Rectal smooth muscle tissue (tissue), 1 donor: Measurements from ENCODE around the gene RXRA.

Experiments
- H3K27ac ChIP-seq: one replicate; pipeline ENCODE4 v1.7.0; 2013; ENCODE audit warnings: low read depth, low read length, inconsistent platforms
- H3K27me3 ChIP-seq: one replicate; pipeline ENCODE4 v1.7.0; 2013; ENCODE audit warnings: low read length; ENCODE audit not compliant: control insufficient read depth, insufficient read depth
- H3K36me3 ChIP-seq: one replicate; pipeline ENCODE4 v1.7.0; 2013; ENCODE audit warnings: low read length; ENCODE audit not compliant: control insufficient read depth, insufficient read depth
- H3K4me1 ChIP-seq: one replicate; pipeline ENCODE4 v1.7.0; 2013; ENCODE audit warnings: low read length; ENCODE audit not compliant: control insufficient read depth, insufficient read depth
- H3K4me3 ChIP-seq: one replicate; pipeline ENCODE4 v1.7.0; 2013; ENCODE audit warnings: low read length
- H3K9ac ChIP-seq: one replicate; pipeline ENCODE4 v1.7.0; 2013; ENCODE audit warnings: low read length

The RXRA gene

GRCh38 chr9:134435550-134436378 is 109.5 kb downstream of the RXRA start:
- H3K4me3 ChIP-seq, result peak overlapping the region; percentile 45
- H3K9ac ChIP-seq, result no peak overlapping the region
- H3K4me1 ChIP-seq, result peaks cover 38% of the 10 kb centered on the region
- H3K27ac ChIP-seq, result peak overlapping the region; percentile 86
- H3K36me3 ChIP-seq, result peaks cover 5% of the 10 kb centered on the region
- no peaks in the 10 kb centered on the region for H3K27me3 ChIP-seq

- peak overlapping the region; percentile 86 for H3K27ac ChIP-seq
- H3K9ac ChIP-seq, result no peak overlapping the region
- H3K4me3 ChIP-seq, result no peak overlapping the region
- peaks cover 4% of the 10 kb centered on the region for H3K27me3 ChIP-seq
- H3K4me1 ChIP-seq, result peaks cover 38% of the 10 kb centered on the region
- peaks cover 5% of the 10 kb centered on the region for H3K36me3 ChIP-seq
Observed at GRCh38 chr9:134436379-134436762, 110.1 kb downstream of the RXRA start.

GRCh38 chr9:134436911-134437310 is 110.7 kb downstream of the RXRA start:
- Histone ChIP-seq H3K27ac (no peak overlapping the region), H3K27me3 (peaks cover 4% of the 10 kb centered on the region), H3K9ac (no peak overlapping the region), H3K36me3 (peaks cover 5% of the 10 kb centered on the region), H3K4me3 (no peak overlapping the region), H3K4me1 (peaks cover 38% of the 10 kb centered on the region)

GRCh38 chr9:134437403-134438194 is 111.3 kb downstream of the RXRA start:
- Histone ChIP-seq H3K4me1 (peaks cover 37% of the 10 kb centered on the region), H3K4me3 (no peak overlapping the region), H3K27ac (peak overlapping the region; percentile 32), H3K36me3 (peaks cover 5% of the 10 kb centered on the region), H3K9ac (no peak overlapping the region), H3K27me3 (peaks cover 4% of the 10 kb centered on the region)

DNA sequence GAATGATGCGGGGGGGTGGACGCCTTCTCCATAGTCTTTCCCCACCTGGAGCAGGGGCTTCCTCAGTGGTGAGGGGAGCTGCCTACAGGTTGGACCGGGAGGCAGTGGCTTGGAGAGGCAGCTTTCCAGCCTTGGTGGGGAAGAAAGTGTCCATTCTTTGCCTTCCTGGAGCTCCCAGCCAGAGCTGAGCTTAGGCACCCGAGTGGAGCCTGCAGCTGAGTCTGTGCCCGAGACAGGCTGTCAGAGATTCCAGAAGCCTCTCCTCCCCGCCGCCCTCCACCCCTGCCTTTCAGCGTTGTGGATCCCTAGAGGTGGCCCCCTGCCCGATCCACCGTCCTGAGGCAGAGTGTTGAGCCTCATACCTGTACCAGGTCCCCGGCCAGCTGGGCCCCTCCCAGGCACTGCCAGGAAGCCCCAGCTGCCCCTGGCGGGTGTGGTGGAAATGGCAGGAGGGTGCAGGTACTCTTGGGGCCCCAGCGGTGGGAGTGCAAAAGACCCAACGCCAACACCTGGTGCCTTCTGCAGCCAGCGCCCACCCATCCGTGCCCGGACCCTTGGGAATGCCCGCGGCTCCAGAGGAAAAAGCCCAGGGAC is 112.0 kb downstream of the RXRA start:
- Histone ChIP-seq H3K4me1 (peaks cover 35% of the 10 kb centered on the region), H3K36me3 (peaks cover 5% of the 10 kb centered on the region), H3K9ac (no peak overlapping the region), H3K27me3 (peaks cover 10% of the 10 kb centered on the region), H3K27ac (peak overlapping the region; percentile 32), H3K4me3 (no peak overlapping the region)

DNA sequence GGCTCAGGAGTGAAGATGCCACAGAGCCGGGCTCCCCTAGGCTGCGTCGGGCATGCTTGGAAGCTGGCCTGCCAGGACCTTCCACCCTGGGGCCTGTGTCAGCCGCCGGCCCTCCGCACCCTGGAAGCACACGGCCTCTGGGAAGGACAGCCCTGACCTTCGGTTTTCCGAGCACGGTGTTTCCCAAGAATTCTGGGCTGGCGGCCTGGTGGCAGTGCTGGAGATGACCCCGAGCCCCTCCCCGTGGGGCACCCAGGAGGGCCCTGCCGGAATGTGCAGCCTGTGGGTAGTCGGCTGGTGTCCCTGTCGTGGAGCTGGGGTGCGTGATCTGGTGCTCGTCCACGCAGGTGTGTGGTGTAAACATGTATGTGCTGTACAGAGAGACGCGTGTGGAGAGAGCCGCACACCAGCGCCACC is 113.1 kb downstream of the RXRA start:
- Histone ChIP-seq H3K27ac (no peak overlapping the region), H3K4me1 (peaks cover 28% of the 10 kb centered on the region), H3K4me3 (no peak overlapping the region), H3K9ac (no peak overlapping the region), H3K27me3 (peaks cover 10% of the 10 kb centered on the region), H3K36me3 (peaks cover 3% of the 10 kb centered on the region)

- H3K27me3 ChIP-seq, result peaks cover 10% of the 10 kb centered on the region
- peaks cover 2% of the 10 kb centered on the region for H3K36me3 ChIP-seq
- H3K4me1 ChIP-seq, result peaks cover 21% of the 10 kb centered on the region
- no peak overlapping the region for H3K9ac ChIP-seq
- H3K27ac ChIP-seq, result no peak overlapping the region
- H3K4me3 ChIP-seq, result no peak overlapping the region
Observed at GRCh38 chr9:134440636-134441226, 114.5 kb downstream of the RXRA start.

GRCh38 chr9:134441227-134442084 is 115.2 kb downstream of the RXRA start:
- H3K4me3 ChIP-seq, result no peak overlapping the region
- peaks cover 2% of the 10 kb centered on the region for H3K36me3 ChIP-seq
- H3K27me3 ChIP-seq, result peaks cover 10% of the 10 kb centered on the region
- no peak overlapping the region for H3K27ac ChIP-seq
- H3K4me1 ChIP-seq, result peaks cover 15% of the 10 kb centered on the region
- H3K9ac ChIP-seq, result no peak overlapping the region

- no peak overlapping the region for H3K27ac ChIP-seq
- no peak overlapping the region for H3K4me3 ChIP-seq
- H3K9ac ChIP-seq, result no peak overlapping the region
- peaks cover 10% of the 10 kb centered on the region for H3K27me3 ChIP-seq
- peaks cover 2% of the 10 kb centered on the region for H3K36me3 ChIP-seq
- peaks cover 12% of the 10 kb centered on the region for H3K4me1 ChIP-seq
Observed at GRCh38 chr9:134442085-134442474, 115.8 kb downstream of the RXRA start.

GRCh38 chr9:134442486-134443173 is 116.4 kb downstream of the RXRA start:
- Histone ChIP-seq H3K36me3 (no peaks in the 10 kb centered on the region), H3K4me3 (no peak overlapping the region), H3K4me1 (peaks cover 7% of the 10 kb centered on the region), H3K27ac (no peak overlapping the region), H3K27me3 (peaks cover 10% of the 10 kb centered on the region), H3K9ac (no peak overlapping the region)
